IPS DF 4.7 (cell line): ENCODE data around the gene ENOX2.

Experiments
- DNase-seq: peaks from one replicate; pipeline ENCODE4 v3.0.0-alpha.2; 2013; ENCODE audit warnings: low spot score; ENCODE audit errors: extremely low read depth

ENOX2 gene

DNA sequence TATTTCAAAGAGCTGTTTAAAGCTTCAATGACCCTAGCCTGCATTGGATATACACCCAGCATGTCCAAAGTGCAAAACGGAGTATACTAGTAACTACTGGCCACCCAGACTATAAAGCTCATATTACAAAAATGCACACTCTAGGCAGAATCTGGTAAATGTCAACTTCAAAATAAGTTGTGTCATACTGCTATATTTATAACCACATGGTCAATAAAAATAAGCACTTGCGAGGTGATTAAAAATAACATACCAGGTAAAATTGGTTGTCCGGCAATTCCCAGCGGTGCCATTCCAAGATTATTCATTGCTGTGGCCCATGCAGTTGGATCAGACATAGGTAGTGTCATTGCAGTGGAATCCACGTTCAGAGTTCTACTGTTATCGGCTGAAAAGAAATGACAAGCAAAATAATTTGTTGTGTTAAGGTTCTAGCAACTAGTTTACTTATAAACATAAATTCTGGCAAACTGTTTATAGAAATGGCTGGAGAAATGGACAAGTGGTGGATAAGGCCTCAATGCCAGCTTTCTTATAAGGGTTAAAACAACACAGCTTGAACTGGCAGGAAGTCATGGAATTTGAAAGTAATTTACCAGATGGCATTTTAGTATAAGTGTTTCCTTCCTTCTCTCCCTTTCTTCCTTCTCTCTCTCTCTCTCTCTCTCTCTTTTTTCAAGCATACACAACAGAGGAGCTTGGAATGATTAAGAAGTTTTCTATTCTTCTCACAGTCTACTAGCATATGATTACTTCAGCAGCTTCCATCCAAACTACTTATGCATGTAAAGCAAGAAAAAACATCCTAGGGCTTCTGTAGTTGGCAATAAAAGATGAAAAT is 199.9 kb downstream of the ENOX2 start:
- DNase-seq: no peak

DNA sequence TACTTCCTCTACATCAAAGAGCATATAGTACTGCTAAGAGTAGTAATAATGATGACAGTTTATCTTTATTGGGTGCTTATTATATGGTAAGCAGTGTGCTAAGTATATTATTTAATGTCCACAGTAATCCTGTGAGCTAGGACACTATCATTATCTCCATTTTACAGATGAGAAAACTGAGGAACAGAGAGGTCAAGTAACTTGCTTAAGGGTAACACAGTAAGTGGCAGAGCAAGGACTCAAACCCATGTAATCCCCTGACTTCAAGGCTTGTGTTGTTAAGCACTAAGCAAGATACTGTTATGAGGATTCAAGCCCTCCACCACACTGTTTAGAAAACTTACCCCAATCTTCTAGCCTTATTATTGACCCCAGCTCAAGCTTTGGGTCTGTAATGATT is 202.4 kb downstream of the ENOX2 start:
- DNase-seq: no peak

DNA sequence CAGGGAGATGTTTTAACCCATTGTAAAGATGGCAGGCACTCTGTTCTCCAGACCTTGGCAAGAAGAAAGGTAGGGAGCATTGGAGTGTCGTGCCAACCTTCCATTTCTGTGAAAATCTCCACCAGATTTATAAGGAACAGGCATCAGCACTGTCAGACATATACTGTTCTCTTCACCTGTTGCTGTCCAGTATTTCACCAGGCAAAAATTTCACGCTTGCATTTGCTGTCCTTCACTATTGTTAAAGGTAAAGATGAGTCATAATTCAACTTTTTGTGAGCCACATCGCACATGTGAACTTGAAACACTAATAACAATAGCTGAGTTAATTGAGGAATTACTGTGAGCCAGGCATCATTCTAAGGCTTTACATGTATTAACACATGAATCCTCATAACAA is 203.4 kb downstream of the ENOX2 start:
- DNase-seq: no peak

GRCh38 chrX:130696542-130696941 is 206.5 kb downstream of the ENOX2 start:
- DNase-seq: no peak

DNA sequence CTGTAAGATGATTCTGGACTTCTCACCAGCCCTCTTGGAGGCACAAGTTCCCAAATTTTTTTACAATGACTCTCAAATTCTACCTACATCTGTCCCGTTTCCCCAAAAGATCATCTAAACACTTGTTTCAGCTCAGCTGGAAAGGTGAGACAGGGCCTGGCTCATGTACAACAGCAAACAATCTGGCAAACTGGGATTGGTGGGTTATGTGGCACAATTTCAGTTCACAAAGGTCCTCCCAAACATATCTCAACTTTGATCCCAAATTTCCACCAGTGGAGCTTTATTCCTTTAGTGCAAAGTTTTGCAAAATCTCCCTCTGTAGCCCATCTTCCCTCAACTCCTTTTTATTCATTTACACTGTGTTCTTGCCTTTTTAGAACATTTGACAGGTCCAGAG is 207.1 kb downstream of the ENOX2 start:
- no peak for DNase-seq

DNA sequence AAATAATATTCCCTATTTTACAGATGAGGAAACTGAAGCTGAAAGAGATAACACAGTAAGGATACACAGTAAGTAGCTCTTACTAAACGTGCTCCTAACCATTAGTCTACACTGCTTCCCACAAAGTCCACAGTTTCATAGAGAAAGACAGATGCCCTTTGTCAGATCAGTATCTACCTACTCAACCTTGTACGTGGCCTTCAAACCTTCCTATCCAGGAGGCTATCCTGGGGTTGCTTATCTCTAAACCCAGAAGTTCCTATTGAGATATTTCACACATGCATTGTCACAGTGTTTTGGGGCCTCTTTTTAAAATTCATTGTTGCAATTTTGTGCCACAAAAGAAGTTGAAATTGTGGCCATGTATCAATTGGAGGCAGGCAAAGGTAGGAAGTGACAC is 208.0 kb downstream of the ENOX2 start:
- no peak for DNase-seq

DNA sequence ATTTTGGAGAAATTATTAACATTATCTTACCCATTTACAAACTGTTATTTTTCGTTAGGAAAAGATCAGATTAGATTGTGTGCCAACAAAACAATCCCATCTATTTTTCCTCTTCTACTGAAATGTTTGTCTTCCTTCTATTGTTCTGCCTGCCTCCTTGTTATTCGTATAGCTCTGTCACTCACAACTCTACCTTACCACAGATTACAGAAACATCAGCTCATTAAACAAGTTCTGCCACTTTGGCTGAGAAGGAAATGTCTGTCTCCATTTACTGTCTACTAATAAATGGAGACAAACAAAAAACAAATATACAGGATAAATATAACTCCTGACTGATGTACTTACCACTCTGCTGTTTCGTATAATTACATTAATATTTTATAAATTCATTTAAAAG is 211.4 kb downstream of the ENOX2 start:
- no peak for DNase-seq

GRCh38 chrX:130688360-130688759 is 214.6 kb downstream of the ENOX2 start:
- DNase-seq: no peak

GRCh38 chrX:130682990-130683389 is 220.0 kb downstream of the ENOX2 start:
- DNase-seq: no peak

DNA sequence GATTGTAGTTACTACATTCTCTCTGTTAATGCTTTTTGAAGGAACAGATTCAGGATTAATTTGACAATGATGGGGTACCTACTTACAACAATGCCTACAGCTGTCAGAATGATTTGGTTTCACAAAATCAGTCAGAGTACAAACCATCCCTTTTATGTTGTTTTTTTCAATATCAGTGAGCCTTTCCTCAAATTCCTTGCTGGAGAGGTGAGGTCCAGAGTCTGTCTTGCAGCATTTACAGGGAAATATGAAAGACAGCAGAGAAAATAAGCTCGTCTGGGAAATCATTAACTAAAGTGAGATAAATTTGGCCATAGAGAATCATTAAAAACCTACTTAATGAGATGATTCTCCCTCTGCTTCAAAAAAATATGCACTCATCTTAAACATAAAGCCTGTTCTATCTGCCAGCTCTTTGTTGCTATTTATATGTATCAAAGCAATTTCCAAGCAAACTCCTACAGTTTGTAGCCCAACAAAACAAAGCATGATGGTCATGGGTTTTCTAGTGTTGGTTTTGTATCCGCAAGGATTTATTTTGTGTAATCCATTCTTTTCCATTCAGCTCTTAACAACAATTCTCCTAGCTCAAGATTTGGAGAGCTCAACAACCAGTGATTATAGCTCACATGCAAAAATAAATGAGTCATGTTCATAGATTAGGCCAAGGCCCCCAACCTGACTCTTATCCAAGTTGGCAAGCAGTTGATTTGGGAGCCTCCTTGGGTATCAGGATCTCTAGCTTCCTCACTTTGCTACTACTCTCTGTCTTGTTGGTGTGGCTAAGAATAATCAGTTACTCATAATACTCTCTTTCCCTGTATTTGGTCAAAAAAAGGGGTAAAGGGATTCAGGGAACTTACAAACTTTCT is 222.6 kb downstream of the ENOX2 start:
- DNase-seq: no peak

DNA sequence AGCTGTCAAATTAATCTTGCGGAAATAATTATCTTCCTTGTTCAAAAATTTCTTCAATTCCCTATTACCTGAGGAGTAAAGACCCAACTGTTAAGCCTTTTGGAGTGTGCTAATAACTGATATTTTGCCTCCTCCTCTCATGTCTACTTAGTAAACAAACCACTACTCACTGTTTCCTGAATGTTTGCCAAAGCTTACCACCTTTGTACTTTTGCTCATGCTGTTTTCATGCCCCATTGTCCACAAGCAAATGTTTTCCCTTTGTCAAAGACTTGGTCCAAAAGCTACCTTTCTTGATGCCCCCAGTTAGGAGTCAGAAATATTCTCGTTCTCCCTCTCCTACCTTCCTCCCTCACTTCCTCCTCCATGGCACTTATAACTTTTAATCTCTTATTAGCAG is 226.1 kb downstream of the ENOX2 start:
- DNase-seq: no peak

GRCh38 chrX:130672214-130672613 is 230.8 kb downstream of the ENOX2 start:
- DNase-seq: no peak

DNA sequence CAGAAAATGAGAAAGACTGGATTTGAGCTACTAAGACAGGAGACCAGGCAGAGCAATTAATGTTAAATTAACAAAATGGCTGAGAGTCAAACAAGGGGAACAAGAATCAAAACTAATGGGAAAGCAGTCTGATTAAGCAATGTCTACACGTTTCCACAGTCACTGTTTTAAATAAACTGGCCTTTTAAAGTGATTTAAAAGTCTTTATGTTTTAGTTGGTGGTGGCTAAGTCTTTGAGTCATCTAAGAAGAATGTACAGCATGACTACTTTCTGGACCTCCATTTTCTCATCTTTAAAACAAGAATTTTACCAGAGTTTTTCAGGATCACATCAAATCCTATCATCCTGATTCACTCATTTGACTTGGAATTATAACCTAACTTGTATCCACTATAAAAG is 233.8 kb downstream of the ENOX2 start:
- no peak for DNase-seq

DNA sequence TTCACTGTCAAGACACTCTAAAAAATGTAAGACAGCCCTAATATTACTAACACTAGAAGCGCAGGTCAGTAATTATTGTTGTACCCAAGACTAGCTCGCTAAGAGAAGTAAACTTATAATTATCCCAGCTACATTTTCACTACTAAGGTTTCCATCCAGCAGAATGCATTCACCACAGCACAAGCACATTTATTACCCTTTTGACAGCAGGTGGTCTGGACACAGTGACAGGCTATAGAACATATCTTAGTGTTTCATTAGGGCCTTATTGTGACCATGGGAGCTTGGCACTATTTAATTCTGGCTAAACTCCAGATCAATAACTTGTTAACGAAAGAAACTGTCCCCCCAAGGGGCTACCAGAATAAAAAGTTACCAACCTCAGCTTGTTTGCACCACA is 237.7 kb downstream of the ENOX2 start:
- no peak for DNase-seq

DNA sequence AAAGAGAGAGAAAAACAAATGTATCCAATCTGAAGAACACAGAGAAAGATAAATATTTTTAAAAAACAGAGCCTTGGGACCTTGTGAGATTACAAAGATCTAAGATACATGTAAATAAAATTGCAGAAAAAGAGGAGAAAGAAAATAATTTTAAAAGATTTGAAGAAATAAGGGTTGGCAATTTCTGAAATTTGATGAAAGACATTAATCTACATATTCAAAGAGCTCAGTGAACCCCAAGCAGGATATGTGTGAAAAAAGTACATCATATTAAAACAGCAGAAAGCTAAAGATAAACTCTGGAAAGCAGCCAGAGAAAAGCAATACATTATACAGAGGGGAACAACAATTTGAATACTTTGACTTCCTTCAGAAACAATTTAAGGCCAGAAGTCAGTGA is 244.7 kb downstream of the ENOX2 start:
- DNase-seq: no peak

GRCh38 chrX:130654409-130654950 is 248.5 kb downstream of the ENOX2 start:
- no peak for DNase-seq

DNA sequence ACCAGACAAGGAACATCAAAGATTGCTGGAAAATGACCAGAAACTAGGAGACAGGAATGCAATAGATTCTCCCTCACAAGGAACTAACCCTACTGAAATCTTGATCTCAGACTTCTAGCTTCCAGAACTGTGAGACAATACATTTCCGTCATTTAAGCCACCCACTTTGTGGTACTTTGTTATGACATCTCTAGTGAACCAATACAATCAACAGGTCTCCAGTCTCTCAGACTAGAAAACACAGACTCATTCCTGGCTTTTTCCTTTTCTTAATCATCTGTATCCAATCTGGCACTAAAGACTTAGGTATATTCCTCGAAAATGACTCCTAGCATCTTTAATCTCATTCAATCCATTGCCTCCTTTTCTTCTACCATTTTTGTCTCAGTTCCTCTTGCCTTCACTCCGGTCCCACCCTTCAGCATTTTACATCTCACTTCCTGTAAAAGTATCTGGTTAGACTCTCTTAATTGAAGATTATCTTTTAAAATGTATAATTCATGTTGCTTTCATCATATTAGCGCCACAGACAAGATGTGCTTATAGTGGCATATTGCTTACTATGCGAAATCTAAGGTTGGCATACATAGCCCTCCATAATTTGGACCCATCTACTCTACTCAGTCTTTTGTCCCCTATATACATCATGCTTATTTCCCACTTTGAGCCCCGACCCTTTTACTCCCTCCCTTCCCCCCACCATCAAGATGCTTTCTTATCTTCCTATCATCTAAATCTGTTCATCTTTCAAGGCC is 250.0 kb downstream of the ENOX2 start:
- DNase-seq: no peak

DNA sequence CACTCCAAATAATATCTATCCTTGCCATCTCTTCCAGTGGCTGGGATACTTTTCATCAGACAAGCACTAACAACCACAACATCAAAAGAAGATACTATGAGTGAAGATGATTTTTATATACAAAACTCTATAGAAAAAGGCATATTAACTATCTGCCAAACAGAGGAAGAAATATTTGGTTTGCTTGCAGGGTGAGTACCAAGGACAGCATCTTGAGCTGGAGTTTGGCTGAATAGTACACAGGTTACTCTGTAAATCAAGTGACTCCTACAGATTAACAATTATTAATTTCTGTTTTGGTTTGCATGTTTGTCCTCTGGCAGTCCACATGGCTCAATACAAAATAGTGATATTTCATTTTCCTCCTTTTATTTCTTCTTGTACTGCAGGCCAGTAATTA is 253.3 kb downstream of the ENOX2 start:
- no peak for DNase-seq

GRCh38 chrX:130647468-130647867 is 255.5 kb downstream of the ENOX2 start:
- no peak for DNase-seq

GRCh38 chrX:130645955-130646583 is 256.9 kb downstream of the ENOX2 start:
- DNase-seq: no peak

GRCh38 chrX:130637591-130637990 is 265.4 kb downstream of the ENOX2 start:
- no peak for DNase-seq
